ENCODE data around the gene UGP2. TPM values are rescaled to one million over a fixed set of nuclear protein-coding genes. Genes with fewer than 3 reads are reported as not detected.
A peak's percentile ranks its signal among the peaks of the same experiment; 100 is the strongest.
"Not testable (repeated sequence)": the region's sequence is repeated elsewhere in the genome, so short reads cannot be mapped to it uniquely, and the experiment has no call there.

The UGP2 gene
- 156 TPM for polyA plus RNA-seq (2013, experiment 1 of 2; ENCODE audit: insufficient read length)
- 169 TPM for polyA plus RNA-seq (2013, experiment 2 of 2; ENCODE audit: insufficient read length)

GRCh38 chr2:63841254-63842022 is at the start of gene UGP2:
UGP2 (plus strand) TSS chr2:63841896; CDS start chr2:63842186, 290 bp downstream.
- DNase-seq, result peak; percentile 96

GRCh38 chr2:63792530-63792929 is 49.2 kb upstream of the UGP2 start:
- DNase-seq, result peak; percentile 89

GRCh38 chr2:63796366-63796765 is 45.3 kb upstream of the UGP2 start:
- no peak for DNase-seq

- DNase-seq, result no peak
Measured at GRCh38 chr2:63796796-63797195, 44.9 kb upstream of the UGP2 start.

GRCh38 chr2:63801455-63801854 is 40.2 kb upstream of the UGP2 start:
- DNase-seq, result no peak

GRCh38 chr2:63805412-63805811 is 36.3 kb upstream of the UGP2 start:
- DNase-seq, result no peak

- DNase-seq, result not testable (repeated sequence)
Measured at GRCh38 chr2:63808036-63808435, 33.7 kb upstream of the UGP2 start.

- not testable (repeated sequence) for DNase-seq
Measured at GRCh38 chr2:63808911-63809310, 32.8 kb upstream of the UGP2 start.

- DNase-seq, result no peak
Measured at GRCh38 chr2:63811063-63811462, 30.6 kb upstream of the UGP2 start.

GRCh38 chr2:63811870-63812269 is 29.8 kb upstream of the UGP2 start:
- DNase-seq, result not testable (repeated sequence)

GRCh38 chr2:63814114-63814513 is 27.6 kb upstream of the UGP2 start:
- peak; percentile 57 for DNase-seq

- DNase-seq, result no peak
Measured at GRCh38 chr2:63817382-63817781, 24.3 kb upstream of the UGP2 start.

GRCh38 chr2:63818271-63818670 is 23.4 kb upstream of the UGP2 start:
- peak; percentile 33 for DNase-seq

GRCh38 chr2:63819256-63819655 is 22.4 kb upstream of the UGP2 start:
- no peak for DNase-seq

GRCh38 chr2:63819765-63820717 is 21.7 kb upstream of the UGP2 start:
- DNase-seq, result no peak

GRCh38 chr2:63820969-63821368 is 20.7 kb upstream of the UGP2 start:
- DNase-seq, result no peak

GRCh38 chr2:63821396-63821795 is 20.3 kb upstream of the UGP2 start:
- no peak for DNase-seq

- no peak for DNase-seq
Measured at GRCh38 chr2:63822478-63822877, 19.2 kb upstream of the UGP2 start.

GRCh38 chr2:63827749-63828148 is 13.9 kb upstream of the UGP2 start:
- peak; percentile 88 for DNase-seq

- no peak for DNase-seq
Measured at GRCh38 chr2:63831176-63831575, 10.5 kb upstream of the UGP2 start.

- no peak for DNase-seq
Measured at GRCh38 chr2:63834401-63834800, 7.3 kb upstream of the UGP2 start.

GRCh38 chr2:63837036-63837594 is 4.6 kb upstream of the UGP2 start:
- no peak for DNase-seq
